Aorta (tissue), 5 donors: ENCODE data around the gene CBX6. TPM values are rescaled to one million over a fixed set of nuclear protein-coding genes. Genes with fewer than 3 reads are reported as not detected.

Source experiments
- ATAC-seq: fragments of 200-7000 bp; cut with Tn5 transposase; one replicate; pipeline ENCODE4 v1.9.1; 2022; ENCODE audit warnings: moderate library complexity; ENCODE audit not compliant: low FRiP score
- DNase-seq, 2 donors: peaks; one replicate each; pipeline ENCODE4 v3.0.0-alpha.2; 2020
- H3K27ac ChIP-seq, 2 donors: one replicate each; pipeline ENCODE4 v1.5.1; 2013; ENCODE audit warnings: low read length in 2 of 2, mild to moderate bottlenecking in 2 of 2, moderate library complexity in 2 of 2, control low read depth in 1 of 2, inconsistent platforms in 1 of 2, low read depth in 1 of 2
- H3K27me3 ChIP-seq, 2 donors: one replicate each; pipeline ENCODE4 v1.6.1; 2013; ENCODE audit warnings: control low read depth in 1 of 2, low read length in 1 of 2, mild to moderate bottlenecking in 1 of 2, moderate library complexity in 1 of 2; ENCODE audit not compliant: insufficient read depth in 2 of 2, control insufficient read depth in 1 of 2
- H3K36me3 ChIP-seq, 2 donors: one replicate each; pipeline ENCODE4 v1.6.1; 2013; ENCODE audit warnings: control low read depth in 1 of 2, low read length in 1 of 2, mild to moderate bottlenecking in 1 of 2; ENCODE audit not compliant: insufficient read depth in 2 of 2, control insufficient read depth in 1 of 2
- H3K4me1 ChIP-seq, 2 donors: one replicate each; pipeline ENCODE4 v1.6.1; 2013; ENCODE audit warnings: low read length in 2 of 2, control low read depth in 1 of 2, mild to moderate bottlenecking in 1 of 2, moderate library complexity in 1 of 2; ENCODE audit not compliant: insufficient read depth in 2 of 2, control insufficient read depth in 1 of 2
- H3K4me3 ChIP-seq, 2 donors: one replicate each; pipeline ENCODE4 v1.5.1; 2013; ENCODE audit warnings: low read length in 2 of 2, control low read depth in 1 of 2, mild to moderate bottlenecking in 1 of 2
- H3K9me3 ChIP-seq: one replicate; pipeline ENCODE4 v1.6.1; 2013; ENCODE audit warnings: mild to moderate bottlenecking, low read length; ENCODE audit not compliant: control insufficient read depth
- WGBS, 2 donors: extraction: QIAGEN DNeasy Blood & Tissue Kit; methylation state at CpG; one replicate each; pipeline ENCODE4 v1.1.7; 2013; 5-methylcytosine and 5-hydroxymethylcytosine counted together
- intact Hi-C, 2 donors: fragments of 100-400 bp; cut with DNase I; formaldehyde crosslinking; loops; one replicate each; pipeline versions ENCODE4 v1.14.2 to v1.15.0; 2022
- polyA plus RNA-seq, 2 donors: library from polyadenylated mRNA; stranded (reverse); fragments of 200-250 nt; gene quantifications; one replicate each; pipeline ENCODE4 v1.2.3, GENCODE V29; 2013
- total RNA-seq, 2 donors: library from RNA; stranded (reverse); fragmentation: NEBNext Ultra II Directional; extraction: Animal tissue kit (Norgen Biotek cat#: 25700); gene quantifications; one replicate each; pipeline ENCODE4 v1.2.1, GENCODE V29; 2021
- donor health status: healthy with polysubstance abuse.
- donor health status: Bipolar disorder and iron deficiency.
- donor health status: DM: no; HTN: no; CAD: no.
- donor health status: DM: no; HTN: no; CAD: no.
- donor health status: DM: yes; HTN: yes; CAD: no.

CBX6 gene
- total and polyA plus RNA-seq, 4 donors = 17.5 to 104 (median 68.0) TPM

DNA sequence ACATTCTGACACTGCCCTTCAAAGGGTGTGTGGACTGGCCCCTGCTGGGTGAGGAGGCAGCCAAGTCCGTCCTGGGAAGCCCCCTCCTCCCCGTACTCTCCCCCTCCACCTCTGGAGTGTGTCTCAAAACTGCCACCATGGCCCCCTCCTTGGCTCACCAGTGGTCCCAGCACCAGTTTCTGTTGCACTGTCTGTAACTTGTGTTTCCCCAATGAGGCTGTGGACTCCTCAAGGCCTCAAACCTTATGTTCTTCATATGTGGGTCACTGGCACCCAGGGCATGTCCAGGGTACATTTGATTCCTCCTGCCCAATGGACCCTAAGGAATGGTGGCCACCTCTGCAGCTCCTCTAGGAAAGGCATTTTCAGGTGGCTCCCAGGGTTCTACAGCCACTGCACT lies 21.6 kb downstream of the CBX6 start:
- no peaks in the 10 kb centered on the region for H3K27me3 ChIP-seq
- no peak overlapping the region for H3K4me3 ChIP-seq
- WGBS, 2 donors = 79 to 95% methylated on average over 2 of the region's 2 CpGs
- no peaks in the 10 kb centered on the region for H3K4me1 ChIP-seq
- intact Hi-C loops = no loop called here
- ATAC-seq (no peak), DNase-seq (no peak)
- H3K36me3 ChIP-seq = no peaks in the 10 kb centered on the region
- H3K9me3 ChIP-seq = no peaks in the 10 kb centered on the region
- no peak overlapping the region for H3K27ac ChIP-seq

DNA sequence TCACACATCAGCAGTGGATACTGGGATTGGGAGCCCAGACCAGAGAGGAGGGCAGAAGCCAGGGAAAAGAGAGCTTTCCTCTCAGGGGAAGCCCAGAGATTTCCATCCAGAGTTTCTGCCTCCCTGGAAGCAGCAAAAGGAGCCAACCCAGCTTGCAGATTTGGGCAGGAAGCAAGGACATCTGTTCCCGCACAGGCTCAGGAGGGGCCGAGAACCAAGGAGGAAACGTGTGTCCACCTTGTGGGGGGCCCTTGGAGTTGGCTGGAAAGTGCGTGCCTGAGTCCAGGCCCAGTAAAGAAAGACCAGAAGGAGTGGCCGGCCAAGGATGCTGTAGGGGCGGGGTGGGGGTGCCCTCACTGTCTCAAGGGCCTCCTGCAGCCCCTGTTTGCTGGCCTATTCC lies 22.2 kb downstream of the CBX6 start:
- no peaks in the 10 kb centered on the region for H3K4me1 ChIP-seq
- 82 to 86% methylated on average over 6 of the region's 6 CpGs for WGBS, 2 donors
- intact Hi-C loops = loop anchor here in 1 of 2 donors (5.0 kb wide), 1 partner anchor 68 kb away; no protein-coding TSS in a partner anchor
- DNase-seq (no peak), ATAC-seq (no peak)
- no peaks in the 10 kb centered on the region for H3K36me3 ChIP-seq
- H3K27ac ChIP-seq = no peak overlapping the region
- no peaks in the 10 kb centered on the region for H3K27me3 ChIP-seq
- H3K4me3 ChIP-seq = no peak overlapping the region
- H3K9me3 ChIP-seq = no peaks in the 10 kb centered on the region

DNA sequence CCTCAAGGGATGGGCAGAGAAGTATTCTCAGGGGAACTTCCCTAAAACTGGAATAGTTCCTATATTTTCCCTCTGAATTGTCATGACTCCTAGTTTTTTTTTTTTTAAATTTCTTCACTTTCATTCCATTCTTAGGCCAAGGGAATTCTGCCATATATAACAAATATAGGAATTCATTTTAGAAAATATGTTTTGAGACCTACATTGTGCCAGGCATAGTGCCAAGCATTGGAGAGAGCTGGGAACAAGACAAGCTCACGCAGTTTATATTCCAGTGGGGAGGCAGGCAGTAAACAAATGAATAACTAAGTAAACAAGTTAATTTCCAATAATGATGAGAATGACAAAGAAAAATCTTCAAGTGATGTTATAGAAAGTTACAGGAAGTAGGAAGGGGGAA lies 25.6 kb downstream of the CBX6 start:
- intact Hi-C loops = loop anchor here in 1 of 2 donors (5.0 kb wide), 1 partner anchor 64 kb away; no protein-coding TSS in a partner anchor
- H3K9me3 ChIP-seq = no peaks in the 10 kb centered on the region
- H3K27me3 ChIP-seq = no peaks in the 10 kb centered on the region
- ATAC-seq (no peak), DNase-seq (no peak)
- 6 to 13% methylated on average over 1 of the region's 1 CpG for WGBS, 2 donors
- H3K27ac ChIP-seq = peak overlapping the region in 1 of 2 donors; percentile 83
- H3K36me3 ChIP-seq = no peaks in the 10 kb centered on the region
- H3K4me1 ChIP-seq = no peaks in the 10 kb centered on the region
- no peak overlapping the region for H3K4me3 ChIP-seq

- H3K9me3 ChIP-seq = no peaks in the 10 kb centered on the region
- intact Hi-C loops = loop anchor here in 1 of 2 donors (5.0 kb wide), 1 partner anchor 63 kb away; no protein-coding TSS in a partner anchor
- H3K27me3 ChIP-seq = no peaks in the 10 kb centered on the region
- peak overlapping the region in 1 of 2 donors; percentile 53 for H3K27ac ChIP-seq
- no peak overlapping the region for H3K4me3 ChIP-seq
- H3K36me3 ChIP-seq = no peaks in the 10 kb centered on the region
- H3K4me1 ChIP-seq = no peaks in the 10 kb centered on the region
- no peak for DNase-seq
- no peak for ATAC-seq
- 32 to 36% methylated on average over 17 of the region's 17 CpGs for WGBS, 2 donors
Observed at GRCh38 chr22:38845004-38845740, 26.8 kb downstream of the CBX6 start.

DNA sequence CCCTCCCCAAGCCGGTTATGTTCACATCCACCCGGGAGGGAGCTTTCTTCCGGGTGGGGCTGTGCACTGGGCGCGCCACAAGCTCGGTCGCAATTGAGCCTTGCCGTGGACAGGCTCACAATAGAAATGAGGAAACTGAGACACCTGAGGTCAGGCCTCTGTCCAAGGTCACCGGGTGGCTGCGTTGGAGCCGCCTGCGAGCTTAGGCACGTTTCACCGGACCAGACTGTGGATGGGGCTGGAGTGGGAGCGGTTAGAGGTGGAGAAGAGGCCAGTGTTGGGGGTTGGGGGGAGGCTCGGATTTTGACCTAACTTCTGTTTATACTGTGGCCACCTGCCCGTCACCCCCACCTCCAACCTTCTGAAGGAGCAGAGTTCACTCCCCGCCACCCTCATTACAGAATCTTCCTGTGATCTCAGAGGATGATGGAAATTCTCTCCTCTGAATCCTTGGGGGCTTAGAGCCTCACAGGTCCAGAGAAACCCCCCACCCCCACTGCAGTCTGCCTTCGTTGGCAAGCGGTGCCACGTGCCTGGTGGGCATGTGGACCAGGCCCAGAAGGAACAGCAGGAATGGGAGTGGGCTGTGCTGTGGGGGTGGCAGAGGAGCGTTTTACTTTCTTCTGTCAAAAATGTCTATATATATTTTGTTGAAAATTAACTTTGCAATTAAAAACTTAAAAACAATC lies 27.6 kb downstream of the CBX6 start:
- Histone ChIP-seq H3K9me3 (no peaks in the 10 kb centered on the region), H3K27ac (peak overlapping the region; percentile 9 to 81), H3K4me3 (no peak overlapping the region), H3K27me3 (no peaks in the 10 kb centered on the region), H3K36me3 (no peaks in the 10 kb centered on the region), H3K4me1 (no peaks in the 10 kb centered on the region)
- ATAC-seq = no peak
- no peak for DNase-seq
- 14% methylated on average over 19 to 22 of the region's 22 CpGs for WGBS, 2 donors
- intact Hi-C loops = loop anchor here (5.0 kb wide), 4 partner anchors 52 to 77 kb away; partner anchors contain the start of gene DNAL4 (in 1 of the 2)

GRCh38 chr22:38843657-38844314 lies 28.2 kb downstream of the CBX6 start, which contains the start of gene NPTXR:
NPTXR (minus strand) TSS chr22:38844028.
- Histone ChIP-seq H3K4me3 (peak within 1 kb of the TSS; percentile 39 to 55), H3K9me3 (no peaks in the 10 kb centered on the region), H3K27ac (peak within 1 kb of the TSS; percentile 53 to 81), H3K36me3 (no peaks in the 10 kb centered on the region), H3K27me3 (no peaks in the 10 kb centered on the region), H3K4me1 (no peaks in the 10 kb centered on the region)
- WGBS, 2 donors = 0 to 1% methylated on average over 64 to 105 of the region's 105 CpGs
- peak; percentile 73 to 89 for DNase-seq
- intact Hi-C loops = loop anchor here (5.0 kb wide), 3 partner anchors 51 to 76 kb away; partner anchors contain the start of gene DNAL4 (in 1 of the 2)
- ATAC-seq = peak; percentile 66

- peak overlapping the region; percentile 29 to 63 for H3K27ac ChIP-seq
- peak overlapping the region; percentile 39 to 55 for H3K4me3 ChIP-seq
- no peaks in the 10 kb centered on the region for H3K4me1 ChIP-seq
- ATAC-seq (peak; percentile 69), DNase-seq (peak in 1 of 2 donors; percentile 67)
- 0 to 1% methylated on average over 43 to 68 of the region's 68 CpGs for WGBS, 2 donors
- H3K9me3 ChIP-seq = no peaks in the 10 kb centered on the region
- H3K36me3 ChIP-seq = no peaks in the 10 kb centered on the region
- H3K27me3 ChIP-seq = no peaks in the 10 kb centered on the region
- intact Hi-C loops = loop anchor here (5.0 kb wide), 3 partner anchors 51 to 76 kb away; partner anchors contain the start of gene DNAL4 (in 1 of the 2)
Observed at GRCh38 chr22:38843201-38843656, 28.8 kb downstream of the CBX6 start.

DNA sequence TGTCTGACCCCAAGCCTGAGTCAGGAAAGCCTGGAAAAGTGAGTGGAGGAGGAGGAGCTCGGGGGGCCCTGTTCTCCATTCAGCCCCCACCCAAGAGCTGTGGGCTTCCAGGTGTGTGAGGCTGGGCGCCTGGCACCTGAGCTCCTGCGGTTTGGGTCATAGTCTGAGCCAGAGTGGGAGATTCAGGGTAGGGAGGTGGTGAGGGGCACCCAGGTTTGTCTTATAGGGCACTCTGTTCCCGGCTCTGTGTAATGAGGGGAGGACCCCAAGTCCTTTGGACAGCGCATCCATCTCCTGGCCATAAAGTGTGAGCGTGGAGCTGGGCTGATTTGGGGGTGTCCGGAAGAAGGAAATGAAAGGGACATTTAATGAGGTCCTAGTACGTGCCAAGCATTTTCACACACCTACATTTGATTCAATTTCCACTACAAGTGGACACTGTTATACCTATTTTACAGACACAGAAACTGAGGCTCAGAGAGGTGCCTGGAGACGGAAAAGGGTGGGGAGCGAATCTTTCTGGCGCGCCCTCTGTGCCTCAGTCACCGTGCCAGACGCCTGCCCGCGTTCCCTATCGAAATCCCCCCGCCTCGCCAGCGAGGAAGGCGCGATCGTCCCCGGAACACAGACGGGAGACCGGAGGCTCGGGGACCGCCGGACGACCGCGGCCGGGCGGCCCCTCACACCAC lies 29.4 kb downstream of the CBX6 start:
- Histone ChIP-seq H3K36me3 (no peaks in the 10 kb centered on the region), H3K27ac (peak overlapping the region in 1 of 2 donors; percentile 29), H3K4me3 (peak overlapping the region; percentile 39 to 55), H3K4me1 (no peaks in the 10 kb centered on the region), H3K27me3 (no peaks in the 10 kb centered on the region), H3K9me3 (no peaks in the 10 kb centered on the region)
- WGBS, 2 donors = 19 to 21% methylated on average over 32 to 34 of the region's 34 CpGs
- DNase-seq (no peak), ATAC-seq (no peak)
- intact Hi-C loops = loop anchor here (5.0 kb wide), 3 partner anchors 50 to 75 kb away; partner anchors contain the start of gene DNAL4 (in 1 of the 2)
